ENCODE measurements around the gene HTD2. TPM values are rescaled to one million over a fixed set of nuclear protein-coding genes. Genes with fewer than 3 reads are reported as not detected.
A peak's percentile ranks its signal among the peaks of the same experiment; 100 is the strongest.

HTD2 gene
- total RNA-seq, 1 experiment from 2014 or later: 11.4 TPM

DNA sequence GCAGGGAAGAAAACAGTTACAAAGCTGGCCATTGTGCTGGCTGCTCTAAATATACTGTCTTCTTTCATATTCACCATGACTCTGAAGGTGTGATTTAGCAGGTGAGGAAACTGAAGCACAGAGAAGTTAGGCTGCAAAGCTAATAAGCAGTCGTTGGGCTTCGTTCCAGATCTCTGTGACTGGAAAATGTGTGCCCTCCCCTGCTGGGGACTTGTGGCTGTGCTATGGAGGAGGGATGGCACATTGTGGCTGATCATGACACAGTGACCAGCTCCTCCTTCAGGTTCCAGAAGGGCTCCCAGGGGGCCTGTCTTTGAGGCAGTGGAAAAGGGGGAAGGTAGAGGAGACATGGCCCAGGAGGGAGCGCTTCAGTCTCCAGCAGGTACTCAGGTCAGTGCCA lies 45.6 kb downstream of the HTD2 start:
- H3K36me3 Mint-ChIP-seq: no peaks in the 10 kb centered on the region; the same call in 1 of the 2 replicates
- H3K9me3 Mint-ChIP-seq: no peaks in the 10 kb centered on the region
- DNase-seq (ENCODE audit: low spot score) (peak; percentile 15), ATAC-seq (peak; percentile 83)
- CTCF ChIA-PET: interaction anchor here (0.6 to 3.1 kb wide), 9 partner anchors 18 to 178 kb away, joined by 3 to 16 read pairs (median 5); partner anchors contain the start of genes HTD2 and RPP14
- H3K4me1 Mint-ChIP-seq: peaks cover 14% of the 10 kb centered on the region
- no peaks in the 10 kb centered on the region for H3K27me3 Mint-ChIP-seq (ENCODE audit: low read depth)
- peak overlapping the region; percentile 43; the same call in 1 of the 2 replicates for H3K27ac Mint-ChIP-seq
- no peak for TF ChIP-seq JUN (CRISPR knock-in tag; IDR thresholded peaks at IDR 0.05)
- no peak for TF ChIP-seq FOXK1 (CRISPR knock-in tag; IDR thresholded peaks at IDR 0.05)
- TF ChIP-seq ZNF121 (CRISPR knock-in tag; IDR thresholded peaks at IDR 0.05): no peak
- no peak for TF ChIP-seq NR1H2 (CRISPR knock-in tag; IDR thresholded peaks at IDR 0.05)
- TF ChIP-seq, protein P1, sequence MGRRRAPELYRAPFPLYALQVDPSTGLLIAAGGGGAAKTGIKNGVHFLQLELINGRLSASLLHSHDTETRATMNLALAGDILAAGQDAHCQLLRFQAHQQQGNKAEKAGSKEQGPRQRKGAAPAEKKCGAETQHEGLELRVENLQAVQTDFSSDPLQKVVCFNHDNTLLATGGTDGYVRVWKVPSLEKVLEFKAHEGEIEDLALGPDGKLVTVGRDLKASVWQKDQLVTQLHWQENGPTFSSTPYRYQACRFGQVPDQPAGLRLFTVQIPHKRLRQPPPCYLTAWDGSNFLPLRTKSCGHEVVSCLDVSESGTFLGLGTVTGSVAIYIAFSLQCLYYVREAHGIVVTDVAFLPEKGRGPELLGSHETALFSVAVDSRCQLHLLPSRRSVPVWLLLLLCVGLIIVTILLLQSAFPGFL (CRISPR knock-in tag; IDR thresholded peaks at IDR 0.05; ENCODE audit: borderline replicate concordance): no peak
- TF ChIP-seq OVOL2 (CRISPR knock-in tag; IDR thresholded peaks at IDR 0.05; ENCODE audit: borderline replicate concordance): no peak
- TF ChIP-seq HMGA2 (CRISPR knock-in tag; IDR thresholded peaks at IDR 0.05): no peak
- no peak for TF ChIP-seq ZNF219 (CRISPR knock-in tag; IDR thresholded peaks at IDR 0.05; ENCODE audit: borderline replicate concordance)
- no peak for TF ChIP-seq SMAD4 (CRISPR knock-in tag; IDR thresholded peaks at IDR 0.05)
- TF ChIP-seq, protein P2, sequence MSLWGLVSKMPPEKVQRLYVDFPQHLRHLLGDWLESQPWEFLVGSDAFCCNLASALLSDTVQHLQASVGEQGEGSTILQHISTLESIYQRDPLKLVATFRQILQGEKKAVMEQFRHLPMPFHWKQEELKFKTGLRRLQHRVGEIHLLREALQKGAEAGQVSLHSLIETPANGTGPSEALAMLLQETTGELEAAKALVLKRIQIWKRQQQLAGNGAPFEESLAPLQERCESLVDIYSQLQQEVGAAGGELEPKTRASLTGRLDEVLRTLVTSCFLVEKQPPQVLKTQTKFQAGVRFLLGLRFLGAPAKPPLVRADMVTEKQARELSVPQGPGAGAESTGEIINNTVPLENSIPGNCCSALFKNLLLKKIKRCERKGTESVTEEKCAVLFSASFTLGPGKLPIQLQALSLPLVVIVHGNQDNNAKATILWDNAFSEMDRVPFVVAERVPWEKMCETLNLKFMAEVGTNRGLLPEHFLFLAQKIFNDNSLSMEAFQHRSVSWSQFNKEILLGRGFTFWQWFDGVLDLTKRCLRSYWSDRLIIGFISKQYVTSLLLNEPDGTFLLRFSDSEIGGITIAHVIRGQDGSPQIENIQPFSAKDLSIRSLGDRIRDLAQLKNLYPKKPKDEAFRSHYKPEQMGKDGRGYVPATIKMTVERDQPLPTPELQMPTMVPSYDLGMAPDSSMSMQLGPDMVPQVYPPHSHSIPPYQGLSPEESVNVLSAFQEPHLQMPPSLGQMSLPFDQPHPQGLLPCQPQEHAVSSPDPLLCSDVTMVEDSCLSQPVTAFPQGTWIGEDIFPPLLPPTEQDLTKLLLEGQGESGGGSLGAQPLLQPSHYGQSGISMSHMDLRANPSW (CRISPR knock-in tag; conservative IDR thresholded peaks at IDR 0.05; ENCODE audit: low read depth): no peak
- no peak for TF ChIP-seq ERG (CRISPR knock-in tag; IDR thresholded peaks at IDR 0.05)
- H3K4me3 Mint-ChIP-seq: no peak overlapping the region
- POLR2A ChIA-PET: no interaction called here

- Mint-ChIP-seq H3K4me1 (peaks cover 14% of the 10 kb centered on the region), H3K27ac (no peak overlapping the region), H3K4me3 (no peak overlapping the region), H3K27me3 (ENCODE audit: low read depth) (no peaks in the 10 kb centered on the region), H3K36me3 (no peaks in the 10 kb centered on the region; the same call in 1 of the 2 replicates), H3K9me3 (no peaks in the 10 kb centered on the region)
- ChIA-PET POLR2A (no interaction called here), CTCF (interaction anchor here (0.6 to 3.1 kb wide), 9 partner anchors 17 to 178 kb away, joined by 3 to 16 read pairs (median 5); partner anchors contain the start of genes HTD2 and RPP14)
- DNase-seq (ENCODE audit: low spot score) (no peak), ATAC-seq (no peak)
- TF ChIP-seq, protein P1 (CRISPR knock-in tag; IDR thresholded peaks at IDR 0.05; ENCODE audit: borderline replicate concordance): no peak
- TF ChIP-seq ZNF423 (CRISPR knock-in tag; IDR thresholded peaks at IDR 0.05) (no peak), TCF7 (CRISPR knock-in tag; IDR thresholded peaks at IDR 0.05; ENCODE audit: low read depth) (no peak), CREM (CRISPR knock-in tag; IDR thresholded peaks at IDR 0.05) (no peak)
Measured at GRCh38 chr3:58352626-58353025, 46.3 kb downstream of the HTD2 start.

- peak overlapping the region; percentile 52; the same call in 1 of the 2 replicates for H3K27ac Mint-ChIP-seq
- ATAC-seq: no peak; the same call in 1 of the 2 replicates
- TF ChIP-seq, protein P3, sequence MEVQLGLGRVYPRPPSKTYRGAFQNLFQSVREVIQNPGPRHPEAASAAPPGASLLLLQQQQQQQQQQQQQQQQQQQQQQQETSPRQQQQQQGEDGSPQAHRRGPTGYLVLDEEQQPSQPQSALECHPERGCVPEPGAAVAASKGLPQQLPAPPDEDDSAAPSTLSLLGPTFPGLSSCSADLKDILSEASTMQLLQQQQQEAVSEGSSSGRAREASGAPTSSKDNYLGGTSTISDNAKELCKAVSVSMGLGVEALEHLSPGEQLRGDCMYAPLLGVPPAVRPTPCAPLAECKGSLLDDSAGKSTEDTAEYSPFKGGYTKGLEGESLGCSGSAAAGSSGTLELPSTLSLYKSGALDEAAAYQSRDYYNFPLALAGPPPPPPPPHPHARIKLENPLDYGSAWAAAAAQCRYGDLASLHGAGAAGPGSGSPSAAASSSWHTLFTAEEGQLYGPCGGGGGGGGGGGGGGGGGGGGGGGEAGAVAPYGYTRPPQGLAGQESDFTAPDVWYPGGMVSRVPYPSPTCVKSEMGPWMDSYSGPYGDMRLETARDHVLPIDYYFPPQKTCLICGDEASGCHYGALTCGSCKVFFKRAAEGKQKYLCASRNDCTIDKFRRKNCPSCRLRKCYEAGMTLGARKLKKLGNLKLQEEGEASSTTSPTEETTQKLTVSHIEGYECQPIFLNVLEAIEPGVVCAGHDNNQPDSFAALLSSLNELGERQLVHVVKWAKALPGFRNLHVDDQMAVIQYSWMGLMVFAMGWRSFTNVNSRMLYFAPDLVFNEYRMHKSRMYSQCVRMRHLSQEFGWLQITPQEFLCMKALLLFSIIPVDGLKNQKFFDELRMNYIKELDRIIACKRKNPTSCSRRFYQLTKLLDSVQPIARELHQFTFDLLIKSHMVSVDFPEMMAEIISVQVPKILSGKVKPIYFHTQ (CRISPR knock-in tag; IDR thresholded peaks at IDR 0.05): no peak
- TF ChIP-seq, protein P4, sequence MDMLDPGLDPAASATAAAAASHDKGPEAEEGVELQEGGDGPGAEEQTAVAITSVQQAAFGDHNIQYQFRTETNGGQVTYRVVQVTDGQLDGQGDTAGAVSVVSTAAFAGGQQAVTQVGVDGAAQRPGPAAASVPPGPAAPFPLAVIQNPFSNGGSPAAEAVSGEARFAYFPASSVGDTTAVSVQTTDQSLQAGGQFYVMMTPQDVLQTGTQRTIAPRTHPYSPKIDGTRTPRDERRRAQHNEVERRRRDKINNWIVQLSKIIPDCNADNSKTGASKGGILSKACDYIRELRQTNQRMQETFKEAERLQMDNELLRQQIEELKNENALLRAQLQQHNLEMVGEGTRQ (CRISPR knock-in tag; IDR thresholded peaks at IDR 0.05): no peak
Measured at GRCh38 chr3:58353722-58354553, 47.6 kb downstream of the HTD2 start.

More at GRCh38 chr3:58353722-58354553, 47.6 kb downstream of the HTD2 start:
- no peaks in the 10 kb centered on the region for H3K27me3 Mint-ChIP-seq (ENCODE audit: low read depth)
- ChIA-PET POLR2A (no interaction called here), CTCF (interaction anchor here (0.7 kb wide), 1 partner anchor 334 kb away, joined by 3 read pairs; no protein-coding TSS in a partner anchor)
- H3K4me3 Mint-ChIP-seq: no peak overlapping the region
- no peak for DNase-seq (ENCODE audit: low spot score)
- H3K4me1 Mint-ChIP-seq: peaks cover 14% of the 10 kb centered on the region
- H3K36me3 Mint-ChIP-seq: no peaks in the 10 kb centered on the region; the same call in 1 of the 2 replicates
- no peaks in the 10 kb centered on the region for H3K9me3 Mint-ChIP-seq
